ENCODE results near the gene VTN. TPM values are rescaled to one million over a fixed set of nuclear protein-coding genes. Genes with fewer than 3 reads are reported as not detected.

VTN gene
- total RNA-seq, 1 donor from 2014 or later: 1.3 TPM

DNA sequence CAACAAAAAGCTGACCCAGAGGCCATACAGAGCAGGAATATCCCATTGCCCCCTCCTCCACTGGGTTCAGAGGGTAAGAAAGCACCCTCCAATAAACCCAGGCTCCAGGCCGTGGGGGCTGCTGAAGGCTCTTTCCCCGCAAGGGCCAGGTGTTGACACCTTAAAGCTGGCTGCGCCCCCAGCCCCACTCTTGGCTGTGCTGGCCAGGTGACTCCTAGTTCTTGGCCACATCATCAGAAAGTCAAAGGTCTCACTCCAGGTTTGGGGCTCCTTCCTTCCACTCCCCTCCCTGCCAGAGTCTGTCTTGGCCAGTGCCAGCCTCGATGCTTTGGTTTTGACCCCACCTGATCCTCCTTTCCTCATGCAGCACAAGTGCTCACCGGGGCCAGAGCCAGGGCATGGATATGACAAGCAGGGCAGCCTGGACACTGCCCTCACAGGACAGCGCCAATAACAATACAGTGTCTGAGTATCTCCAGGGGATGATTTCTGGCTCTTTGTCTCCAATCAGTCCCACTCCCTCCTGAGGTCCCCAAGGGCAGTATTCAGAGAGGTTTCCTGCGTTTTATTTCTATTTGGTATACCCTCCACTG lies 27.7 kb upstream of the VTN start:
- no peak overlapping the region for H3K4me3 ChIP-seq
- intact Hi-C loops (cut with DNase I): no loop called here
- peaks cover 25% of the 10 kb centered on the region for H3K36me3 ChIP-seq
- no peaks in the 10 kb centered on the region for H3K4me1 ChIP-seq
- no peaks in the 10 kb centered on the region for H3K27me3 ChIP-seq
- TF ChIP-seq CTCF (IDR thresholded peaks at IDR 0.05): no peak
- no peak for DNase-seq
- H3K27ac ChIP-seq: no peak overlapping the region
- no peaks in the 10 kb centered on the region for H3K9me3 ChIP-seq
- no peak for ATAC-seq

DNA sequence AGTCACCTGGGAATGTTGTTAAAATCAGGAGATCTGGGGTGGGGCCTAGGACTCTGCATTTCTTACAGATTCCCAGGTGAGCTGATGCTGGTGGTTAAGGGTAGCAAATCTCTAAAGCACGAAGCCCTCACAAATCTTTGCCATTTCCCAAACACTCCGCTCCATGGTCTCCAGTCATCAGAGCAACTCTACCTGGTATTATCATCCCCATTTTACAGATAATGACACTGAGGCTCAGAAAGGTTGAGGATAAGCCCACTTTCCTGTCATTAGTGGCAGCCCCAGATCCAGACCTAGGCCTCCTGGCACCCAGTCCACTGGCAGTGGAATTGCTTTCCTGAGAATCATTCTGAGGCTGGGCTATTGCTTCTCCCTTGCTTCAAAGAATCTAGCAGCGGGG lies 27.2 kb upstream of the VTN start:
- ATAC-seq (no peak), DNase-seq (no peak)
- Histone ChIP-seq H3K9me3 (no peaks in the 10 kb centered on the region), H3K36me3 (peaks cover 25% of the 10 kb centered on the region), H3K4me3 (no peak overlapping the region), H3K27me3 (no peaks in the 10 kb centered on the region), H3K4me1 (no peaks in the 10 kb centered on the region), H3K27ac (no peak overlapping the region)
- no peak for TF ChIP-seq CTCF (IDR thresholded peaks at IDR 0.05)
- intact Hi-C loops (cut with DNase I): no loop called here

- TF ChIP-seq CTCF (IDR thresholded peaks at IDR 0.05): no peak
- no peak overlapping the region for H3K4me3 ChIP-seq
- H3K9me3 ChIP-seq: no peaks in the 10 kb centered on the region
- DNase-seq: no peak
- H3K27ac ChIP-seq: no peak overlapping the region
- intact Hi-C loops (cut with DNase I): no loop called here
- no peaks in the 10 kb centered on the region for H3K27me3 ChIP-seq
- no peaks in the 10 kb centered on the region for H3K4me1 ChIP-seq
- peak; percentile 51 for ATAC-seq
- peaks cover 29% of the 10 kb centered on the region for H3K36me3 ChIP-seq
Observed at GRCh38 chr17:28396635-28397239, 26.6 kb upstream of the VTN start.

- Histone ChIP-seq H3K36me3 (peaks cover 37% of the 10 kb centered on the region), H3K4me1 (no peaks in the 10 kb centered on the region), H3K27me3 (no peaks in the 10 kb centered on the region), H3K9me3 (no peaks in the 10 kb centered on the region), H3K27ac (no peak overlapping the region), H3K4me3 (no peak overlapping the region)
- no peak for DNase-seq
- intact Hi-C loops (cut with DNase I): no loop called here
- TF ChIP-seq CTCF (IDR thresholded peaks at IDR 0.05): no peak
- no peak for ATAC-seq
Observed at GRCh38 chr17:28395968-28396367, 25.9 kb upstream of the VTN start.

DNA sequence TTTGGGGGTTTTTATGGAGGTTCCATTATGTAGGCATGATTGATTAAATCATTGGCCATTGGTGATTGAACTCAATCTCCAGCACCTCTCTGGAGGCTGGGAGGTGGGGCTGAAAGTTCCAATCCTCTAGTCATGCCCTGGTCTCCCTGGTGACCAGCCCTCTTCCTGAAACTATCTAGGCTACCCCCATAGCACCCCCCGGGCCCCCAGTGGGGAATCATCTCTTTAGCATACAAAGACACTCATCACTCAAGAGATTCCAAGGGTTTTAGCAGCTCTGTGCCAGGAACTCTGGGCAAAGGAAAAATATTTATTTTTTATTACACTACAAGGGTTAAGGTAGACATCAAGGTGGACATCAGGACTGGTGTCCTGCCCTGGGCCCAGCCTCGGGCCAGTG lies 25.3 kb upstream of the VTN start:
- H3K27ac ChIP-seq: no peak overlapping the region
- peaks cover 37% of the 10 kb centered on the region for H3K36me3 ChIP-seq
- no peaks in the 10 kb centered on the region for H3K9me3 ChIP-seq
- DNase-seq: no peak
- no peak for ATAC-seq
- no peak overlapping the region for H3K4me3 ChIP-seq
- intact Hi-C loops (cut with DNase I): no loop called here
- TF ChIP-seq CTCF (IDR thresholded peaks at IDR 0.05): no peak
- H3K27me3 ChIP-seq: no peaks in the 10 kb centered on the region
- no peaks in the 10 kb centered on the region for H3K4me1 ChIP-seq

Measured in upper lobe of right lung (tissue), 1 donor.